DMS153 (cell line): ENCODE measurements around the gene ZBTB46.

Source experiments
- DNase-seq: peaks from one replicate; lab custom pipeline; 2025; lab: John Stamatoyannopoulos, UW

Gene ZBTB46

DNA sequence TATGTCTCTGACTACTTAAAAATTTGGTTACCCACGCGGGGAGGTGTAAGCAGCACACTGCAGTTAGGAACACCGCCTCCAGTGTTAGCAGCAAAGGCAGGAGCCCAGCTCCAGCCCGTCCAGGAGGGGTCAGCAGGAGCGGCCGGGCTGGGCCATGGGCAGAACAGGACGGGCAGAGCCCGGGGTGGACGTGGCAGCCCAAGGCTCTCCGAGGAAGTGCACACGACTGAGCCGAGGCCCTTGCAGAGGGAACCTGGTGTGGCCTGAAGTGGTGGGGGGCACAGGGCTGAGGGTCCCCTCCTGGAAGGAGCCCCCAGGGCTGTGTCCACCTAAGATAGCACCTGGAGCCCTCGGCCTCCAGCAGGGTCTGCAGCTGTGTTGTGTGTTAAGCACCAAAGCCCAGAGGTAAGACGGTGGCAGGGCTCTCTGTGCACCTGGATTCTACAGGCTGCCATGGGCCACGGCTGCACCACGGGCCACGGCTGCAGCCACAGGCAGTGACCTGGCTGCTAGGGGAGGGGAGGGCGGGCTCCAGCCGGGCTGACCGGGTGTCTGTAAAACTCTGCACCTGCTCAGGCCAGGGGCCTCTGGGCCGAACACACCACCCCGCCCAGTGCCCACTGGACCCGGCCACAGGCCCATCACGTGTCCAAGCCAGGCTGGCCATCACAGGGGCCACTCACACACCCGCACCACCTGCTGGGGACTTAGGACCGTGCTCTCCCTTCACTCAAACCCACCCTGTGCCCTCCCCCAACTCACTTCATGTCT is 84.9 kb downstream of the ZBTB46 start:
- DNase-seq, result no peak

GRCh38 chr20:63745424-63745805 is 85.6 kb downstream of the ZBTB46 start:
- no peak for DNase-seq

- DNase-seq, result no peak
Observed at GRCh38 chr20:63744574-63745423, 86.3 kb downstream of the ZBTB46 start.

GRCh38 chr20:63744158-63744557 is 86.9 kb downstream of the ZBTB46 start:
- no peak for DNase-seq

GRCh38 chr20:63743210-63743970 is 87.7 kb downstream of the ZBTB46 start:
- no peak for DNase-seq

- no peak for DNase-seq
Observed at GRCh38 chr20:63742381-63743024, 88.6 kb downstream of the ZBTB46 start.

GRCh38 chr20:63741676-63742380 is 89.2 kb downstream of the ZBTB46 start:
- DNase-seq, result no peak

DNA sequence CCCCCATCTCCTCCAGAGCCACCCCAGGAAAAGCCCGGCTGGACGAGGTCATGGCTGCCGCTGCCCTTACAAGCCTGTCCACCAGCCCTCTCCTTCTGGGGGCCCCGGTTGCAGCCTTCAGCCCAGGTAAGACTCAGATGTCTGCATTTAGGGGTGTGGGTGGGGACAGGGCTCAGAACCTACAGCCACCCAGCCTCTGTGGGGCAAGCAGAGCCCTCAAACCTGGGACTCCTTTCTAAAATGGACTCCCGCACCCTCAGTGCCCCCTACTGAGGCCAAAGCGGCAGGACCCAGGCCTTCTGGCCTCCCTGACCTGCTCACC is 89.7 kb downstream of the ZBTB46 start:
- no peak for DNase-seq

- peak; percentile 35 for DNase-seq
Observed at GRCh38 chr20:63740627-63741353, 90.3 kb downstream of the ZBTB46 start.

GRCh38 chr20:63740070-63740626 is 90.9 kb downstream of the ZBTB46 start:
- no peak for DNase-seq

GRCh38 chr20:63739130-63740069 is 91.7 kb downstream of the ZBTB46 start, which contains the start of gene SLC2A4RG:
Gene SLC2A4RG, plus strand, starts transcription at chr20:63739776. Its CDS starts 137 bp downstream, at chr20:63739913.
- DNase-seq, result peak; percentile 46

DNA sequence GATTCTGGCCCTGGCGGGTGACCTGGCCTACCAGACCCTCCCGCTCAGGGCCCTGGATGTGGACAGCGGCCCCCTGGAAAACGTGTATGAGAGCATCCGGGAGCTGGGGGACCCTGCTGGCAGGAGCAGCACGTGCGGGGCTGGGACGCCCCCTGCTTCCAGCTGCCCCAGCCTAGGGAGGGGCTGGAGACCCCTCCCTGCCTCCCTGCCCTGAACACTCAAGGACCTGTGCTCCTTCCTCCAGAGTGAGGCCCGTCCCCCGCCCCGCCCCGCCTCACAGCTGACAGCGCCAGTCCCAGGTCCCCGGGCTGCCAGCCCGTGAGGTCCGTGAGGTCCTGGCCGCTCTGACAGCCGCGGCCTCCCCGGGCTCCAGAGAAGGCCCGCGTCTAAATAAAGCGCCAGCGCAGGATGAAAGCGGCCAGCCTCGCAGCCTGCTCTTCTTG is 92.4 kb downstream of the ZBTB46 start:
- DNase-seq, result no peak

DNA sequence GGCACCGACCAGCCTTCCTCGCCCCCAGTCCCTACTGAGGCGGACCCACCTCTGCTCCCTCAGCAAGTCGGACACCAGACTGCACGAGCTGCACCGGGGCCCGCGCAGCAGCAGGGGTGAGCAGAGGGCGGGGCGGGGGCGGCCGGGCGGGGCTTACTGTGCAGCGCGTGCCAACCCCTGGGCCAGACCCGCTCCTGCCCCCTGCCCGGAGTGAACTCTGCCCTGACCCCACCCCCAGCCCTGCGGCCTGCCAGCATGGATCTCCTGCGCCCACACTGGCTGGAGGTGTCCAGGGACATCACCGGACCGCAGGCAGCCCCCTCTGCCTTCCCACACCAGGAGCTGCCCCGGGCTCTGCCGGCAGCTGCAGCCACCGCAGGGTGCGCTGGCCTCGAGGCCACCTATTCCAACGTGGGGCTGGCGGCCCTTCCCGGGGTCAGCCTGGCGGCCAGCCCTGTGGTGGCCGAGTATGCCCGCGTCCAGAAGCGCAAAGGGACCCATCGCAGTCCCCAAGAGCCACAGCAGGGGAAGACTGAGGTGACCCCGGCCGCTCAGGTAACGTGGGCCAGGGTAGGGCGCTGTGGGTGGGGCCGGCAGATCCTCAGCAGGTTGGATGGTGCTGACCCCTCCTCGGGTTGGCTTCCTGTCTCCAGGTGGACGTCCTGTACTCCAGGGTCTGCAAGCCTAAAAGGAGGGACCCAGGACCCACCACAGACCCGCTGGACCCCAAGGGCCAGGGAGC is 92.9 kb downstream of the ZBTB46 start:
- no peak for DNase-seq

DNA sequence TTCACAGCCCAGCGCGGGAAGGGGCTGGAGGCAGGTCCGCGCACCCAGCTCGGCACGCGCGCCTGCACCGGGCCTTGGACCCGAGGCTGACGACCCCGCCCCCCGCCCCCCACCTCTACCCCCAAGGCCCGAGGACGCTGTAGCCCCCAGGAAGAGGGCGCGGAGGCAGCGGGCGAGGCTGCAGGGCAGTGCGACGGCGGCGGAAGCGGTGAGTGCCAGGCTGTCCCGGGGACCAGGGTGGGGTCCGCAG is 93.4 kb downstream of the ZBTB46 start:
- no peak for DNase-seq

DNA sequence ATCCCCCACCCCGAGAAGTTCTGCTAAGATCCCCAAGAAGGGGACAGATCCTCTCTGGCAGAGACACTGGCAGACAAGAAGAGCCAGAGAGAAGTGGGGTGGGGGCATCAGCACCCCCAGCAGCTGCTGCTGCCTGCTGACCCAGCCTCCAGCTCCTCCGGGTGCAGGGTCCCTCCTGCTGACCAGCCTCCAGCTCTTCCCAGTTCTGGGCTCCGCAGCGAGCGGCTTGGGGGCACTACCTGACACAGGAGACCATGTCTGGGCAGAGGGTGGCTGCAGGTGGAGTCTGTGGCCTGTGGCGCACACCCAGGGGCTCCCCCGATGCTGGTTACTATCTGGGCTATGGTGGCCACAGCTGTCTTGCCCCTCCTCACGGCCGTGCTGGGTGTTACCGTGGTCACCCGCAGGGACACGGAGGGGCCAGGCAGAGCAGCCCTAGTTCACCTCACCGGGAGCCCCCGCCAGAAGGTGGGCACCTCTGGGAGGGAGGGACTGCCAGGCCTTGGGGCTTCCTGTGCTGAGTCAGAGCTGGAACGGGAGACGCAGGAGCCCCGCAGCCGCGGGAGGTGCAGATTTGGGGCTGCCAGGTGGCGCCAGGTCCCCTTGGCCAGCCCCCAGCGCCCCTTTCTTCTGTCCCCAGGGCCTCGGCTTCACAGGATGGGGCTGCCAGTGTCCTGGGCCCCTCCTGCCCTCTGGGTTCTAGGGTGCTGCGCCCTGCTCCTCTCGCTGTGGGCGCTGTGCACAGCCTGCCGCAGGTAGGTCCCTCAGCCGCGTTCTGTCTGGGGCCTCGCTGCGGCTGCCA is 94.0 kb downstream of the ZBTB46 start:
- DNase-seq, result no peak

GRCh38 chr20:63735859-63736718 is 95.0 kb downstream of the ZBTB46 start, which contains the start of gene LIME1:
Gene LIME1, plus strand, starts transcription at chr20:63736664. Its CDS starts 886 bp downstream, at chr20:63737550.
- DNase-seq, result no peak
